Measurements from ENCODE around the gene NUDT14.

GRCh38 chr14:105124823-105125222 lies 56.3 kb downstream of the NUDT14 start:
- TF ChIP-seq POLR2A (IDR thresholded peaks at IDR 0.05) (no peak), CTCF (IDR thresholded peaks at IDR 0.05) (no peak)

All from ovary (tissue), 3 donors.